HepG2 (cell line): Measurements from ENCODE around the gene TCF12. TPM values are rescaled to one million over a fixed set of nuclear protein-coding genes. Genes with fewer than 3 reads are reported as not detected.
"Not testable (repeated sequence)": the region's sequence is repeated elsewhere in the genome, so short reads cannot be mapped to it uniquely, and the experiment has no call there.

Experiments used
- ATAC-seq: fragments of 200-7000 bp; cut with Tn5 transposase; 3 replicates; pipeline ENCODE4 v1.9.1; 2020; ENCODE audit warnings: mild to moderate bottlenecking, moderate library complexity
- BruUV-seq: library from RNA; stranded (reverse); fragments of 400-500 nt; replicated peaks from 2 replicates; lab custom pipeline; 2021; lab: Mats Ljungman, UMichigan
- CTCF ChIA-PET: fragments of 300-600 bp; formaldehyde crosslinking; extraction: SDS; loops from one replicate; lab custom pipeline; 2021; ENCODE audit warnings: low total read pairs, inconsistent platforms, low intra/inter-chr PET ratio; lab: Yijun Ruan, JAX
- POLR2A ChIA-PET: fragments of 350-600 bp; sonication (Branson Sonifier 250); formaldehyde crosslinking; loops from one replicate; lab custom pipeline; 2020; ENCODE audit warnings: antibody characterized with exemption, inconsistent platforms; lab: Yijun Ruan, JAX
- DNase-seq: peaks from one replicate; pipeline ENCODE4 v3.0.0-alpha.2; 2015; ENCODE audit warnings: low spot score
- FAIRE-seq: peaks from 3 replicates; lab custom pipeline; 2011; peaks lifted over from hg19 to GRCh38; lab: Jason Lieb, UNC
- H2AFZ ChIP-seq: one replicate; pipeline ENCODE4 v1.6.1; 2011; ENCODE audit warnings: low read length, inconsistent platforms
- H3K27ac ChIP-seq: fragments of 300-600 bp; 3 replicates; pipeline ENCODE4 v1.8.0; 2011; ENCODE audit warnings: mixed run types, mild to moderate bottlenecking, mixed read lengths, low read length, inconsistent platforms; ENCODE audit not compliant: insufficient read depth; ENCODE audit errors: extremely low read length
- H3K27me3 ChIP-seq, 2 experiments: fragments of 200-600 bp in 1 of 2; 2 replicates in 1 of 2; 3 replicates in 1 of 2; pipeline versions ENCODE4 v1.6.0 to v1.8.0; 2011; ENCODE audit warnings: low read length in 2 of 2, mild to moderate bottlenecking in 2 of 2, moderate library complexity in 2 of 2, inconsistent platforms in 1 of 2; ENCODE audit not compliant: insufficient read depth in 2 of 2, control insufficient read depth in 1 of 2
- H3K36me3 ChIP-seq, 2 experiments: fragments of 200-600 bp in 1 of 2; replicated peaks in 1 of 2; 2 replicates in 1 of 2; 3 replicates in 1 of 2; pipeline versions ENCODE4 v1.5.1 to v1.8.0; 2011; ENCODE audit warnings: low read length in 2 of 2, inconsistent platforms in 1 of 2; ENCODE audit not compliant: insufficient read depth in 2 of 2, control insufficient read depth in 1 of 2
- H3K4me1 ChIP-seq: 2 replicates; pipeline ENCODE4 v1.5.1; 2012; ENCODE audit warnings: low read length, inconsistent platforms; ENCODE audit not compliant: insufficient read depth
- H3K4me2 ChIP-seq: 2 replicates; pipeline ENCODE4 v1.6.0; 2011; ENCODE audit warnings: low read depth, low read length, inconsistent platforms
- H3K4me3 ChIP-seq, 3 experiments: fragments of 200-600 bp in 1 of 3; sonication (generic), shearing (Covaris generic) in 1 of 3; replicated peaks in 1 of 3; 2 replicates each; pipeline ENCODE4 v1.5.1; 2011 to 2016; ENCODE audit warnings: low read length in 3 of 3, inconsistent platforms in 2 of 3, low read depth in 2 of 3, mild to moderate bottlenecking in 2 of 3, control low read depth in 1 of 3, mixed read lengths in 1 of 3; ENCODE audit not compliant: insufficient read depth in 1 of 3
- H3K79me2 ChIP-seq: one replicate; pipeline ENCODE4 v1.6.1; 2011; ENCODE audit warnings: low read length, inconsistent platforms; ENCODE audit not compliant: insufficient read depth
- H3K9ac ChIP-seq: 2 replicates; pipeline ENCODE4 v1.6.0; 2011; ENCODE audit warnings: mild to moderate bottlenecking, low read depth, low read length, inconsistent platforms; ENCODE audit not compliant: insufficient read depth
- H3K9me3 ChIP-seq: 2 replicates; pipeline ENCODE4 v1.5.1; 2012; ENCODE audit warnings: mild to moderate bottlenecking, low read length
- H4K20me1 ChIP-seq: 2 replicates; pipeline ENCODE4 v1.6.0; 2011; ENCODE audit warnings: inconsistent platforms, mild to moderate bottlenecking, low read length, moderate library complexity; ENCODE audit not compliant: insufficient read depth
- ATF7 ChIP-seq, 2 experiments: fragments of 450-650 bp in 1 of 2; sonication (generic) in 1 of 2; formaldehyde crosslinking in 1 of 2; IDR thresholded peaks; 2 replicates each; pipeline versions ENCODE4 v1.4.0 to v1.6.1; 2016 to 2020; ENCODE audit warnings: antibody characterized with exemption in 1 of 2, mild to moderate bottlenecking in 1 of 2, missing genetic modification reagents in 1 of 2
- HES4 ChIP-seq: sonication (generic); formaldehyde crosslinking; IDR thresholded peaks from 2 replicates; pipeline ENCODE4 v1.9.0; 2021; ENCODE audit warnings: mild to moderate bottlenecking, missing genetic modification reagents, borderline replicate concordance
- HMGXB4 ChIP-seq, 2 experiments: sonication (generic) in 1 of 2; formaldehyde crosslinking in 1 of 2; IDR thresholded peaks; 2 replicates each; pipeline versions ENCODE4 v1.4.0 to v1.6.1; 2018 to 2020; ENCODE audit warnings: missing genetic modification reagents in 2 of 2, borderline replicate concordance in 1 of 2, low read depth in 1 of 2, mild to moderate bottlenecking in 1 of 2, missing biosample characterization in 1 of 2
- HNF4A ChIP-seq: sonication (generic); formaldehyde crosslinking; IDR thresholded peaks from 2 replicates; pipeline ENCODE4 v1.4.0; 2020; ENCODE audit warnings: missing genetic modification reagents
- JUNB ChIP-seq: sonication (generic); formaldehyde crosslinking; IDR thresholded peaks from 2 replicates; pipeline ENCODE4 v1.8.0; 2022; ENCODE audit warnings: missing genetic modification reagents, mild to moderate bottlenecking, borderline replicate concordance
- SALL2 ChIP-seq: sonication (generic); formaldehyde crosslinking; IDR thresholded peaks from 2 replicates; pipeline ENCODE4 v1.8.1; 2023; ENCODE audit warnings: mild to moderate bottlenecking, missing genetic modification reagents, inconsistent platforms
- SOX6 ChIP-seq, 2 experiments: fragments of 450-650 bp in 1 of 2; sonication (generic) in 1 of 2; formaldehyde crosslinking in 1 of 2; IDR thresholded peaks; 2 replicates each; pipeline versions ENCODE4 v1.4.0 to v1.6.1; 2017 to 2020; ENCODE audit warnings: antibody characterized with exemption in 1 of 2, mild to moderate bottlenecking in 1 of 2, missing genetic modification reagents in 1 of 2
- ZNF235 ChIP-seq: sonication (generic); formaldehyde crosslinking; IDR thresholded peaks from 2 replicates; pipeline ENCODE4 v1.8.1; 2023; ENCODE audit warnings: mild to moderate bottlenecking, missing genetic modification reagents, borderline replicate concordance
- ZNF557 ChIP-seq: sonication (generic); formaldehyde crosslinking; IDR thresholded peaks from 2 replicates; pipeline ENCODE4 v1.4.0; 2020; ENCODE audit warnings: missing genetic modification reagents
- WGBS: methylation state at CpG from one replicate; pipeline ENCODE4 v1.1.6; 2017; ENCODE audit warnings: low lambda C conversion rate; 5-methylcytosine and 5-hydroxymethylcytosine counted together
- in situ Hi-C: cut with HindIII; loops from 2 replicates; pipeline ENCODE4 v1.10.0; 2017; ENCODE audit warnings: low pct_unique_long_range_greater_than_20kb; ENCODE audit not compliant: extremely low pct_ligation_motif_present
- intact Hi-C: fragments of 100-400 bp; cut with micrococcal nuclease; formaldehyde crosslinking; loops from one replicate; pipeline ENCODE4 v1.10.0; 2022; ENCODE audit not compliant: unreplicated experiment
- polyA plus RNA-seq, 8 experiments: library from polyadenylated mRNA; depleted of rRNA in 3 of 8; stranded (reverse) in 7 of 8; unstranded in 1 of 8; fragments of >200 nt; fragmentation: Illumina TruSeq in 4 of 8; extraction: Trizol in 4 of 8; gene quantifications; 2 replicates each; pipeline versions ENCODE4 v1.2.1 to v1.2.3, GENCODE V29; 2011 to 2016; ENCODE audit warnings: low read depth in 4 of 8, missing spikeins in 1 of 8, mixed read lengths in 1 of 8; ENCODE audit not compliant: insufficient read depth in 1 of 8
- total RNA-seq, 5 experiments: library from RNA; depleted of rRNA; stranded (reverse); fragments of >200 nt; fragmentation: Illumina TruSeq; extraction: Trizol; gene quantifications; 2 replicates each; pipeline ENCODE4 v1.2.3, GENCODE V29; 2016; ENCODE audit warnings: low read depth in 1 of 5
- TF ChIP-seq, protein P1 (sequence below): sonication (generic); formaldehyde crosslinking; IDR thresholded peaks from 2 replicates; pipeline ENCODE4 v1.4.0; 2020; ENCODE audit warnings: missing genetic modification reagents, borderline replicate concordance

The TCF12 gene
- total and polyA plus RNA-seq, 2 of the 13 experiments (the other 11 are each of a cell fraction or from before 2014, with no cell fraction given) = 48.6 to 51.1 TPM

GRCh38 chr15:56950979-56951378 lies 32.5 kb downstream of the TCF12 start (continued):
- no peak for TF ChIP-seq HMGXB4 (CRISPR knock-in tag; IDR thresholded peaks at IDR 0.05; ENCODE audit: borderline replicate concordance in 1 of 2, low read depth in 1 of 2)
- no peak for TF ChIP-seq SOX6 (IDR thresholded peaks at IDR 0.05)
- no peak for TF ChIP-seq SOX6 (CRISPR knock-in tag; IDR thresholded peaks at IDR 0.05)
- no peak for TF ChIP-seq ZNF557 (CRISPR knock-in tag)

GRCh38 chr15:56953790-56954189 lies 35.3 kb downstream of the TCF12 start:
- intact Hi-C loops (no loop called here), in situ Hi-C loops (no loop called here)
- WGBS = 96% methylated on average over 1 of the region's 1 CpG
- Histone ChIP-seq H3K9ac (no peak overlapping the region), H3K36me3 (0 out of 5 replicates have a peak, but pooled peaks cover 0 to 6% of the 10 kb centered on the region in 2 experiments), H3K4me1 (peaks cover 26% of the 10 kb centered on the region), H3K27ac (no peak overlapping the region), H2AFZ (no peak overlapping the region), H3K4me2 (no peak overlapping the region), H3K27me3 (no peaks in the 10 kb centered on the region), H3K79me2 (peaks cover 86% of the 10 kb centered on the region), H3K9me3 (no peaks in the 10 kb centered on the region), H3K4me3 (no peak overlapping the region), H4K20me1 (peaks cover under 1% of the 10 kb centered on the region; the same call in 1 of the 2 replicates)
- no peak for DNase-seq
- no peak for ATAC-seq
- CTCF ChIA-PET = no interaction called here
- POLR2A ChIA-PET = no interaction called here
- FAIRE-seq = no peak
- TF ChIP-seq ATF7 (IDR thresholded peaks at IDR 0.05) (peak; percentile 90), ATF7 (CRISPR knock-in tag; IDR thresholded peaks at IDR 0.05) (no peak), HES4 (CRISPR knock-in tag) (no peak), JUNB (CRISPR knock-in tag) (no peak), SALL2 (no peak), ZNF235 (CRISPR knock-in tag) (no peak), HNF4A (no peak)
- TF ChIP-seq, protein P1, sequence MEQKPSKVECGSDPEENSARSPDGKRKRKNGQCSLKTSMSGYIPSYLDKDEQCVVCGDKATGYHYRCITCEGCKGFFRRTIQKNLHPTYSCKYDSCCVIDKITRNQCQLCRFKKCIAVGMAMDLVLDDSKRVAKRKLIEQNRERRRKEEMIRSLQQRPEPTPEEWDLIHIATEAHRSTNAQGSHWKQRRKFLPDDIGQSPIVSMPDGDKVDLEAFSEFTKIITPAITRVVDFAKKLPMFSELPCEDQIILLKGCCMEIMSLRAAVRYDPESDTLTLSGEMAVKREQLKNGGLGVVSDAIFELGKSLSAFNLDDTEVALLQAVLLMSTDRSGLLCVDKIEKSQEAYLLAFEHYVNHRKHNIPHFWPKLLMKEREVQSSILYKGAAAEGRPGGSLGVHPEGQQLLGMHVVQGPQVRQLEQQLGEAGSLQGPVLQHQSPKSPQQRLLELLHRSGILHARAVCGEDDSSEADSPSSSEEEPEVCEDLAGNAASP (CRISPR knock-in tag) = no peak
- no TSS peak for BruUV-seq

DNA sequence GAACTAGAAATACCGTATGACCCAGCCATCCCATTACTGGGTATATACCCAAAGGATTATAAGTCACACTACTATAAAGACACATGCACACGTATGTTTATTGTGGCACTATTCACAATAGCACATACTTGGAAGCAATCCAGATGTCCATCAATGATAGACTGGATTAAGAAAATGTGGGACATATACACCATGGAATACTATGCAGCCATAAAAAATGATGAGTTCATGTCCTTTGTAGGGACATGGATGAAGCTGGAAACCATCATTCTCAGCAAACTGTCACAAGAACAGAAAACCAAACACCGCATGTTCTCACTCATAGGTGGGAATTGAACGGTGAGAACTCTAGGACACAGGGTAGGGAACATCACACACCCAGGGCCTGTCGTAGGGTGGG lies 36.6 kb downstream of the TCF12 start:
- 92% methylated on average over 5 of the region's 5 CpGs for WGBS
- H3K9ac ChIP-seq, ATAC-seq, H3K4me2 ChIP-seq, H3K36me3 ChIP-seq, intact Hi-C loops, POLR2A ChIA-PET, H2AFZ ChIP-seq, H3K27ac ChIP-seq, DNase-seq, BruUV-seq, H4K20me1 ChIP-seq, FAIRE-seq, H3K4me3 ChIP-seq, H3K27me3 ChIP-seq, CTCF ChIA-PET, H3K9me3 ChIP-seq, in situ Hi-C loops: not testable (repeated sequence)
- Histone ChIP-seq H3K4me1 (peaks cover 36% of the 10 kb centered on the region), H3K79me2 (peaks cover 86% of the 10 kb centered on the region)
